PFSK-1 (cell line): ENCODE data around the gene LAMA4.

Experiments used
- FOXP2 ChIP-seq: optimal IDR thresholded peaks from 2 replicates; pipeline ENCODE3; 2011; ENCODE audit warnings: borderline replicate concordance, control low read depth, inconsistent platforms; ENCODE audit not compliant: insufficient read depth; ENCODE audit errors: extremely low read length, extremely low read depth
- POLR2AphosphoS5 ChIP-seq: IDR thresholded peaks from 2 replicates; pipeline ENCODE4 v1.6.1; 2012; ENCODE audit warnings: low read depth, mild to moderate bottlenecking, control low read depth, low read length, moderate library complexity
- SIN3A ChIP-seq: IDR thresholded peaks from 2 replicates; pipeline ENCODE4 v1.6.1; 2012; ENCODE audit warnings: mild to moderate bottlenecking, low read length, moderate library complexity, borderline replicate concordance; ENCODE audit not compliant: insufficient read depth
- TAF1 ChIP-seq: IDR thresholded peaks from 2 replicates; pipeline ENCODE4 v1.6.1; 2012; ENCODE audit warnings: low read length, control low read depth, borderline replicate concordance; ENCODE audit not compliant: insufficient read depth
- TF ChIP-seq, protein P1 (sequence below), 2 experiments: IDR thresholded peaks; 2 replicates each; pipeline versions ENCODE4 v1.6.1 to v1.8.0; 2011 to 2012; ENCODE audit warnings: low read depth in 2 of 2, low read length in 2 of 2, control low read depth in 1 of 2, inconsistent platforms in 1 of 2, mild to moderate bottlenecking in 1 of 2, moderate library complexity in 1 of 2; ENCODE audit not compliant: insufficient read depth in 1 of 2

LAMA4 gene

GRCh38 chr6:112275365-112275764, 21.0 kb upstream of the LAMA4 start:
- TF ChIP-seq SIN3A, result no peak
- TF ChIP-seq POLR2AphosphoS5, result no peak
- TF ChIP-seq TAF1, result no peak
- TF ChIP-seq FOXP2, result no peak
- TF ChIP-seq, protein P1, sequence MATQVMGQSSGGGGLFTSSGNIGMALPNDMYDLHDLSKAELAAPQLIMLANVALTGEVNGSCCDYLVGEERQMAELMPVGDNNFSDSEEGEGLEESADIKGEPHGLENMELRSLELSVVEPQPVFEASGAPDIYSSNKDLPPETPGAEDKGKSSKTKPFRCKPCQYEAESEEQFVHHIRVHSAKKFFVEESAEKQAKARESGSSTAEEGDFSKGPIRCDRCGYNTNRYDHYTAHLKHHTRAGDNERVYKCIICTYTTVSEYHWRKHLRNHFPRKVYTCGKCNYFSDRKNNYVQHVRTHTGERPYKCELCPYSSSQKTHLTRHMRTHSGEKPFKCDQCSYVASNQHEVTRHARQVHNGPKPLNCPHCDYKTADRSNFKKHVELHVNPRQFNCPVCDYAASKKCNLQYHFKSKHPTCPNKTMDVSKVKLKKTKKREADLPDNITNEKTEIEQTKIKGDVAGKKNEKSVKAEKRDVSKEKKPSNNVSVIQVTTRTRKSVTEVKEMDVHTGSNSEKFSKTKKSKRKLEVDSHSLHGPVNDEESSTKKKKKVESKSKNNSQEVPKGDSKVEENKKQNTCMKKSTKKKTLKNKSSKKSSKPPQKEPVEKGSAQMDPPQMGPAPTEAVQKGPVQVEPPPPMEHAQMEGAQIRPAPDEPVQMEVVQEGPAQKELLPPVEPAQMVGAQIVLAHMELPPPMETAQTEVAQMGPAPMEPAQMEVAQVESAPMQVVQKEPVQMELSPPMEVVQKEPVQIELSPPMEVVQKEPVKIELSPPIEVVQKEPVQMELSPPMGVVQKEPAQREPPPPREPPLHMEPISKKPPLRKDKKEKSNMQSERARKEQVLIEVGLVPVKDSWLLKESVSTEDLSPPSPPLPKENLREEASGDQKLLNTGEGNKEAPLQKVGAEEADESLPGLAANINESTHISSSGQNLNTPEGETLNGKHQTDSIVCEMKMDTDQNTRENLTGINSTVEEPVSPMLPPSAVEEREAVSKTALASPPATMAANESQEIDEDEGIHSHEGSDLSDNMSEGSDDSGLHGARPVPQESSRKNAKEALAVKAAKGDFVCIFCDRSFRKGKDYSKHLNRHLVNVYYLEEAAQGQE (IDR thresholded peaks at IDR 0.05; ENCODE audit: insufficient read depth in 1 of 2, low read depth in 2 of 2, low read length in 2 of 2), result no peak

DNA sequence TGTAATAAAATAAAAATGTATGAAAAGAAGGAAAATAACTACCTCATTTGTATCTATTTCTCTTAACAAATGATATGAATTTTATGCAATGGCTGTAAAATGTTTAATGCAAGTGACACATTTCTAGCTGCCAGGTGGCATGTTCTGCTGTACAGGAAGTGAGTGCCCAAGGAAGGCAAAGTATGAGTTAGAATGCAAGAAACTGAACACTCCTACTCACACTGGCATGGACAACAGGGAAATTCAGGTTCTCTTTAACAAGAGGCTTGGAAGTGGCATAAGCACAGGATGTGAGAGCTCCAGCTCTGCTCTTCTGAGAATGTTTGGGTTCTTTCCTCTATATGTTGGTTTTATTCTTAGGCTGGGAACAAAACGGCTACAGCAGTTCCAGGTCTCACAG, 20.4 kb upstream of the LAMA4 start:
- TF ChIP-seq POLR2AphosphoS5, result no peak
- TF ChIP-seq, protein P1 (IDR thresholded peaks at IDR 0.05; ENCODE audit: insufficient read depth in 1 of 2, low read depth in 2 of 2, low read length in 2 of 2), result no peak

- TF ChIP-seq TAF1, result no peak
- no peak for TF ChIP-seq FOXP2
- TF ChIP-seq, protein P1 (IDR thresholded peaks at IDR 0.05; ENCODE audit: insufficient read depth in 1 of 2, low read depth in 2 of 2, low read length in 2 of 2), result no peak
- no peak for TF ChIP-seq POLR2AphosphoS5
- TF ChIP-seq SIN3A, result no peak
These were observed 18.4 kb upstream of the LAMA4 start for GRCh38 chr6:112272799-112273198.

- TF ChIP-seq TAF1, result no peak
- TF ChIP-seq, protein P1 (IDR thresholded peaks at IDR 0.05; ENCODE audit: insufficient read depth in 1 of 2, low read depth in 2 of 2, low read length in 2 of 2), result no peak
These were observed 16.4 kb upstream of the LAMA4 start for GRCh38 chr6:112270756-112271155.

DNA sequence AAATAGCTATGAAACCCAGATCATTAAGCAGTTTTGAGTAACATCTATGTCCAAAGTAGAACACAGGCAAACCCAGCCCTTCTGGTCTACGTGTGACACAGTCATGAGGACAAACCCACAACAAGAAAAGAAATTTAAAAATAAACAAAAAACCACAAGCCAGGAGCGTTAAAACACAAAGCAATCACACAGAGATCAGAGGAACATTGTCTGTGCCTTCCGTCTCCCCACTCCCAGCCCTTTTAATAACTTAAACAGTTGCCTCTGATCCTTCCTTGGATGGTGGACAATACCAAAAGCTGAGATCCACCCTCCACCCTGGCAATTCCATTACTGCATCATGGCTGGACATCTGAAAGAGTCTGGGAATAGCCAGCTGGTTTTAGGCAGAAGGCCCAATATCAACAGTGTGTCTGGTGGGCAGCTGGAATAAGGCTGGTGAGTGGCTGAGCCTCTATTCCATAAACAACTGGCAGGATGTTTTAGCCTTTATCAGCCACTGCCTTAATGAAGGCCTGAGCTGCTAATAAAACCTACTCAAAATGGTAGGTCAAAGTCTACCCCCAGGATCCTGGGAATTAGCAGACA, 15.7 kb upstream of the LAMA4 start:
- TF ChIP-seq TAF1, result no peak
- no peak for TF ChIP-seq FOXP2
- no peak for TF ChIP-seq POLR2AphosphoS5
- TF ChIP-seq SIN3A, result no peak
- TF ChIP-seq, protein P1 (IDR thresholded peaks at IDR 0.05; ENCODE audit: insufficient read depth in 1 of 2, low read depth in 2 of 2, low read length in 2 of 2), result no peak
